ENCODE measurements around the gene OPCML.

Gene OPCML

DNA sequence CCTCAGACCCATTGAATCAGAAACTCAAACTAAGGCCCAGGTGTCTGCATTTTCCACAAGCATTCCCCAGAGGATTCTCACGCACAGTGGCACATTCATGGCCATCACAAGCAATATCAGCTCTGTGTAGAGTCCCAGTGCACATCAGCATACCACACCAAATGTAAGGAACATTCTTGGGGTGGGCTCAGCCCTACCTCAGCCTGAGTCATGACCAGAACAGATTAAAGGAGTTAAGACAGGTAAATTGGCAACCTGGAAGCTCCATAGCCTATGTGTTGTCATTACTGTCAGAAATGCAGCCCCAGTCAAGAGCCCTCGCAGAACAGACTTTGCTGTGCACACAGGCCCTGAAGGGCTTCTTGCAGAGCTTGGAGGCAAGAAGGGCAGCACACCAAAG is 53.1 kb downstream of the OPCML start:
- no peaks in the 10 kb centered on the region for H3K36me3 Mint-ChIP-seq (ENCODE audit: low read depth)
- no peak overlapping the region for H3K4me3 Mint-ChIP-seq
- H3K27me3 Mint-ChIP-seq (ENCODE audit: low read depth, poor library complexity): peaks cover 21% of the 10 kb centered on the region
- H3K4me1 Mint-ChIP-seq: peaks cover 5% of the 10 kb centered on the region
- no peak overlapping the region for H3K27ac Mint-ChIP-seq
- TF ChIP-seq, protein P1, sequence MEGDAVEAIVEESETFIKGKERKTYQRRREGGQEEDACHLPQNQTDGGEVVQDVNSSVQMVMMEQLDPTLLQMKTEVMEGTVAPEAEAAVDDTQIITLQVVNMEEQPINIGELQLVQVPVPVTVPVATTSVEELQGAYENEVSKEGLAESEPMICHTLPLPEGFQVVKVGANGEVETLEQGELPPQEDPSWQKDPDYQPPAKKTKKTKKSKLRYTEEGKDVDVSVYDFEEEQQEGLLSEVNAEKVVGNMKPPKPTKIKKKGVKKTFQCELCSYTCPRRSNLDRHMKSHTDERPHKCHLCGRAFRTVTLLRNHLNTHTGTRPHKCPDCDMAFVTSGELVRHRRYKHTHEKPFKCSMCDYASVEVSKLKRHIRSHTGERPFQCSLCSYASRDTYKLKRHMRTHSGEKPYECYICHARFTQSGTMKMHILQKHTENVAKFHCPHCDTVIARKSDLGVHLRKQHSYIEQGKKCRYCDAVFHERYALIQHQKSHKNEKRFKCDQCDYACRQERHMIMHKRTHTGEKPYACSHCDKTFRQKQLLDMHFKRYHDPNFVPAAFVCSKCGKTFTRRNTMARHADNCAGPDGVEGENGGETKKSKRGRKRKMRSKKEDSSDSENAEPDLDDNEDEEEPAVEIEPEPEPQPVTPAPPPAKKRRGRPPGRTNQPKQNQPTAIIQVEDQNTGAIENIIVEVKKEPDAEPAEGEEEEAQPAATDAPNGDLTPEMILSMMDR (IDR thresholded peaks at IDR 0.05): no peak
- no peak for DNase-seq
- H3K9me3 Mint-ChIP-seq: no peaks in the 10 kb centered on the region

DNA sequence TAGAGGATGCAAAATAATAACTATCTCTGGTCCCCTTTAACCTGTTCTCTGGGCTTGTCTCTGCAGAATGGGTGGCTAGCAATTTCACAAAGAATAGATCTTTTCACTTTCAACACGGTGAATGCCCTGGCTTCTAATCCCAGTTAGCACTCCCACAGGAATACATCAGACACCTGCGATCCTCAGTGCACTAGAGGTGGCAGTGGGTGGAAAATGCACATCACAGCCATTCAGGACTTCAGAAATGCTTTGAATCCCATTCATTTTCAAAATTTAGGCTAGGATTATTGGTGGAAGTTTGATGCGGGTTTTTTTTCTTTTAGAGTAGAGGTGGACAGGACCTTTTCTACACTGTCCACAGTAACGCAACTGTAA is 55.1 kb downstream of the OPCML start:
- DNase-seq: no peak
- Mint-ChIP-seq H3K9me3 (no peaks in the 10 kb centered on the region), H3K4me3 (no peak overlapping the region), H3K36me3 (ENCODE audit: low read depth) (no peaks in the 10 kb centered on the region), H3K27me3 (ENCODE audit: low read depth, poor library complexity) (peaks cover 21% of the 10 kb centered on the region), H3K27ac (no peak overlapping the region), H3K4me1 (peaks cover 5% of the 10 kb centered on the region)
- TF ChIP-seq, protein P1 (IDR thresholded peaks at IDR 0.05): no peak

- Mint-ChIP-seq H3K4me3 (no peak overlapping the region), H3K27ac (no peak overlapping the region), H3K4me1 (no peaks in the 10 kb centered on the region), H3K36me3 (ENCODE audit: low read depth) (no peaks in the 10 kb centered on the region), H3K27me3 (ENCODE audit: low read depth, poor library complexity) (peaks cover 21% of the 10 kb centered on the region), H3K9me3 (no peaks in the 10 kb centered on the region)
- no peak for DNase-seq
- TF ChIP-seq, protein P1 (IDR thresholded peaks at IDR 0.05): no peak
These were observed 55.6 kb downstream of the OPCML start for GRCh38 chr11:133476570-133477250.

DNA sequence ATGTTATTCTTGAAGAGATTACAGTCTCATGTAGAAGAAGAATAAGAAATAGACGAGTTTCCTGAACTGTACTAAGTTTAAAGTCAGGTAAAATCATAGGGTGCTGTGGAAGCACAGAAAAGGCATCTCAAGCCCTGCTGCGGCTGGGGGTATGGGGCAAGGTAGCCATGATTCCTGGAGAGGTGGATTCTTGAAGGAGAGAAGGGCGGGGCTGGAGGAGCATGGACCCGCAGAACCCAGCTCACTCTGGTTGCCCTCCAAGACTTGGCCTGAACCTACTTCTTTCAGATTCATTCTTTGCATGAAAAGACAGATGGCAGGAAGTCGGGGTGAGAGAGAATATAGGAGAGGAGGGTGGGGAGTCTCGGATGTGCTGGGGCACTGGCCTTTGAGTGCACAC is 57.8 kb downstream of the OPCML start:
- Mint-ChIP-seq H3K27me3 (ENCODE audit: low read depth, poor library complexity) (peaks cover 24% of the 10 kb centered on the region), H3K4me3 (no peak overlapping the region), H3K4me1 (no peaks in the 10 kb centered on the region), H3K27ac (no peak overlapping the region), H3K36me3 (ENCODE audit: low read depth) (no peaks in the 10 kb centered on the region), H3K9me3 (no peaks in the 10 kb centered on the region)
- DNase-seq: no peak
- TF ChIP-seq, protein P1 (IDR thresholded peaks at IDR 0.05): no peak

- Mint-ChIP-seq H3K27ac (no peak overlapping the region), H3K4me3 (no peak overlapping the region), H3K4me1 (no peaks in the 10 kb centered on the region)
These were observed 64.6 kb downstream of the OPCML start for GRCh38 chr11:133467686-133468085.

More at GRCh38 chr11:133467686-133468085, 64.6 kb downstream of the OPCML start:
- no peak for DNase-seq
- peaks cover 21% of the 10 kb centered on the region for H3K27me3 Mint-ChIP-seq (ENCODE audit: low read depth, poor library complexity)
- no peaks in the 10 kb centered on the region for H3K9me3 Mint-ChIP-seq
- TF ChIP-seq, protein P1 (IDR thresholded peaks at IDR 0.05): no peak
- no peaks in the 10 kb centered on the region for H3K36me3 Mint-ChIP-seq (ENCODE audit: low read depth)

Measured in nephron progenitor cell (in vitro differentiated cells).